HEK293 (cell line): ENCODE data around the gene FAM240B.

Experiments
- ZBTB7A ChIP-seq: fragments of 450-650 bp; formaldehyde crosslinking; IDR thresholded peaks from 2 replicates; pipeline ENCODE4 v1.5.1; 2016; ENCODE audit warnings: low read depth, missing biosample characterization, missing genetic modification characterization
- ZNF114 ChIP-seq: fragments of 450-650 bp; formaldehyde crosslinking; IDR thresholded peaks from 2 replicates; pipeline ENCODE4 v1.5.0; 2017; ENCODE audit warnings: missing biosample characterization, missing genetic modification characterization
- ZNF785 ChIP-seq: fragments of 450-650 bp; formaldehyde crosslinking; IDR thresholded peaks from 2 replicates; pipeline ENCODE4 v1.5.1; 2016; ENCODE audit warnings: missing biosample characterization, missing genetic modification characterization
- TF ChIP-seq, protein P1 (sequence below): fragments of 450-650 bp; formaldehyde crosslinking; IDR thresholded peaks from 2 replicates; pipeline ENCODE4 v1.5.1; 2016; ENCODE audit warnings: missing biosample characterization, missing genetic modification characterization
- TF ChIP-seq, protein P2 (sequence below): fragments of 450-650 bp; formaldehyde crosslinking; IDR thresholded peaks from 2 replicates; pipeline ENCODE4 v1.5.1; 2016; ENCODE audit warnings: missing biosample characterization, missing genetic modification characterization, borderline replicate concordance
- TF ChIP-seq, protein P3 (sequence below): fragments of 450-650 bp; formaldehyde crosslinking; IDR thresholded peaks from 2 replicates; pipeline ENCODE4 v1.5.1; 2016; ENCODE audit warnings: missing biosample characterization, missing genetic modification characterization

DNA sequence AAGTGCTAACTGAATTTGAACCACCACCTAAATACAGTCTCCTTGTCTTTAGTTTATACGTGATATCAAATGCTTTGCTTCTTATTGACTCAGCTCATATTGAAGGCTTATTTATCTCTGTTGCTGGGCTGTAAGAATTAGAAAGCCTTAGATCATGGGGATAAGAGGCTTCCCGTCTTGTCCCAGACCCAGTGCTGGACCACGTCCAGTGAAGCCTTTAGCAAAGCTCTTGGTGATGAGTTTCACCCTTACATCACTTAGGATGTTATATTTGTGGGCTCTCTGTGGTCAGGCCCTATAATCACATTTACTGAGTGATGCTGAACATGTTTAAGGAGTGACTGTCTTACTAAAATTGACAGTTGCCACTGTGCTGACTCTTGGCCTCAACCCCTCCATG is 11.2 kb downstream of the FAM240B start:
- TF ChIP-seq, protein P1, sequence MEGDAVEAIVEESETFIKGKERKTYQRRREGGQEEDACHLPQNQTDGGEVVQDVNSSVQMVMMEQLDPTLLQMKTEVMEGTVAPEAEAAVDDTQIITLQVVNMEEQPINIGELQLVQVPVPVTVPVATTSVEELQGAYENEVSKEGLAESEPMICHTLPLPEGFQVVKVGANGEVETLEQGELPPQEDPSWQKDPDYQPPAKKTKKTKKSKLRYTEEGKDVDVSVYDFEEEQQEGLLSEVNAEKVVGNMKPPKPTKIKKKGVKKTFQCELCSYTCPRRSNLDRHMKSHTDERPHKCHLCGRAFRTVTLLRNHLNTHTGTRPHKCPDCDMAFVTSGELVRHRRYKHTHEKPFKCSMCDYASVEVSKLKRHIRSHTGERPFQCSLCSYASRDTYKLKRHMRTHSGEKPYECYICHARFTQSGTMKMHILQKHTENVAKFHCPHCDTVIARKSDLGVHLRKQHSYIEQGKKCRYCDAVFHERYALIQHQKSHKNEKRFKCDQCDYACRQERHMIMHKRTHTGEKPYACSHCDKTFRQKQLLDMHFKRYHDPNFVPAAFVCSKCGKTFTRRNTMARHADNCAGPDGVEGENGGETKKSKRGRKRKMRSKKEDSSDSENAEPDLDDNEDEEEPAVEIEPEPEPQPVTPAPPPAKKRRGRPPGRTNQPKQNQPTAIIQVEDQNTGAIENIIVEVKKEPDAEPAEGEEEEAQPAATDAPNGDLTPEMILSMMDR (tag by site-specific recombination) = no peak
- TF ChIP-seq ZNF114 = no peak
- no peak for TF ChIP-seq ZNF785 (tag by site-specific recombination)
- TF ChIP-seq, protein P2, sequence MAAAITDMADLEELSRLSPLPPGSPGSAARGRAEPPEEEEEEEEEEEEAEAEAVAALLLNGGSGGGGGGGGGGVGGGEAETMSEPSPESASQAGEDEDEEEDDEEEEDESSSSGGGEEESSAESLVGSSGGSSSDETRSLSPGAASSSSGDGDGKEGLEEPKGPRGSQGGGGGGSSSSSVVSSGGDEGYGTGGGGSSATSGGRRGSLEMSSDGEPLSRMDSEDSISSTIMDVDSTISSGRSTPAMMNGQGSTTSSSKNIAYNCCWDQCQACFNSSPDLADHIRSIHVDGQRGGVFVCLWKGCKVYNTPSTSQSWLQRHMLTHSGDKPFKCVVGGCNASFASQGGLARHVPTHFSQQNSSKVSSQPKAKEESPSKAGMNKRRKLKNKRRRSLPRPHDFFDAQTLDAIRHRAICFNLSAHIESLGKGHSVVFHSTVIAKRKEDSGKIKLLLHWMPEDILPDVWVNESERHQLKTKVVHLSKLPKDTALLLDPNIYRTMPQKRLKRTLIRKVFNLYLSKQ (tag by site-specific recombination) = no peak
- TF ChIP-seq ZBTB7A (tag by site-specific recombination) = no peak
- TF ChIP-seq, protein P3, sequence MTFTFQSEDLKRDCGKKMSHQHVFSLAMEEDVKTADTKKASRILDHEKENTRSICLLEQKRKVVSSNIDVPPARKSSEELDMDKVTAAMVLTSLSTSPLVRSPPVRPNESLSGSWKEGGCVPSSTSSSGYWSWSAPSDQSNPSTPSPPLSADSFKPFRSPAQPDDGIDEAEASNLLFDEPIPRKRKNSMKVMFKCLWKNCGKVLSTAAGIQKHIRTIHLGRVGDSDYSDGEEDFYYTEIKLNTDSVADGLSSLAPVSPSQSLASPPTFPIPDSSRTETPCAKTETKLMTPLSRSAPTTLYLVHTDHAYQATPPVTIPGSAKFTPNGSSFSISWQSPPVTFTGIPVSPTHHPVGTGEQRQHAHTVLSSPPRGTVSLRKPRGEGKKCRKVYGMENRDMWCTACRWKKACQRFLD (tag by site-specific recombination) = no peak
